Activated T-cell treated with anti-CD3 and anti-CD28 coated beads, Interleukin-2, amount 50 U/mL, for 1 hour (primary cell): ENCODE results near the gene CADPS.

Experiments used
- DNase-seq: peaks from one replicate; pipeline ENCODE4 v3.0.0-alpha.2; 2020

The CADPS gene

DNA sequence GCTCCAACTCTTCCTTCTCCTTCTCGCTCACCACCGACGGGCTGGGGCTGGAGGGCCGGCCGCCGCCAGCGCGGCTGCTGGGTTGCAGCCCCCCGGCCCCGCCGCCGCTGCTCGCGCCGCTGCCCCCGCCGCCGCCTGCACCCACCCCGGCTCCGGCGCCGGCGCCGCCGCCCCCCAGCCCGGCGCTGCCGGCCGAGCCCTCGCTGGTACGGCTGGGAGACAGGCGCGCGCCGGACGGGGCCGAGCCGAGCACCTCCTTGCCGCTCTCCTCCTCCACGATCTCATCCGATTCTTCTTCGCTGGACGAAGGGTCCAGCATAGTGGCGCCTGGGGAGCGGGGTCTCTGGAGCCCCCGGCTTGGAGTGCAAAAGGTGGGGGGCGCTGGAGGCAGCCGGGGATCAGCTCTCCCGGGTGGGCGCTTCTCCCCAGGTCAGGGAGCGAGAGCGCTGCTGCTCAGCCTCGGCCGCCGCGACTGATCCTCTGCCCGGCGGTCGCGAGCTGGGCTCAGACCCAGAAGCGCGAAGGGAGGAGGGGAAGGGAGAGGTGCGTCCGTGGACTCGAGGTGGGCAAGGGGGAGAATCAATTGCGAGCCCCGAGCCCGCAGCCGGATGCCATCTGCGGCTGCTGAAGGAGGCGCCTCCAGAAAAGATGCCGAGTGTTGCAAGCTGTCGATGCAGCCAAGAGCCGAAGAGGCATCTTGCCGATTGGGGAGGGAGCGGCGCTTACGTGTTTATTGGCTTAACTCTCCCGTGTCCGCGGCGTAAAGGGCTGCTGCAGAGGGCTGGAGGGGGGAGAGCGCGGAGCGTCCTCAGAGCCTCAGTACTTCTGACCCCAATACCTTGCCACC lies at the start of gene CADPS:
Gene CADPS (minus strand): TSS at position 706 of the 847 bp plus-strand sequence. CDS start 387 bp downstream, at position 319.
- DNase-seq, result no peak

DNA sequence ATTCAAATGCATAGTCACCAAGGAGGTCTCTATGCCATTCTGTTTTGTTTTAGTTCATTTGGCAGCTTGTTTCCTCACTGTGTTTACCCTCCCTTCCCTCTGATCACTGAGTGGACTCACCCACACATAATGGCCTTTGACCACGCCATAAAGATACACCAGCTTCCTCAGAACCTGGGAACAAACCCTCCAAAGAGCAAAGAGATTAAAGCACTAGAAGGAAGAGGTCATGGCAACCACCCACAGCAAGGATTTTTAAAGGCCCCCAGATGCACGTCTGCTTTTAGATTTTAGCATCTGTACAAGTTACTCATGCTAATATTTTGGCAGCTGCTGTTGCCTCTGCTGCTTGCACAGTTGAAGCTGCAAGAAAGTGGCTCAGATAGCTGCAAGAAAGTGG lies 47.9 kb upstream of the CADPS start:
- DNase-seq, result no peak

DNA sequence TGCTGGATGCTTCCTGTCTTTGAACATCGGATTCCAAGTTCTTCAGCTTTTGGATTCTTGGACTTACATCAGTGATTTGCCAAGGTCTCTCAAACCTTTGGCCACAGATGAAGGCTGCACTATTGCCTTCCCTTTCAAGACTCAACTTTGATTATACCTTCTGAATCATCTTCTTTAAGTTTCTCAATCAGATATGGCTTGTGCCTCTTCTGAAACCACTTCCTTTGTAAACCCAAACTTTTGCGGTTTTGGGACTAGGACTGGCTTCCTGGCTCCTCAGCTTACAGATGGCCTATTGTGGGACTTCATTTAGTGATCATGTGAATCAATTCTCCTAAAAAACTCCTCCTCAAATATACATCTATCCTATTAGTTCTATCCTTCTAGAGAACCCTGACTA lies 47.1 kb upstream of the CADPS start:
- no peak for DNase-seq

DNA sequence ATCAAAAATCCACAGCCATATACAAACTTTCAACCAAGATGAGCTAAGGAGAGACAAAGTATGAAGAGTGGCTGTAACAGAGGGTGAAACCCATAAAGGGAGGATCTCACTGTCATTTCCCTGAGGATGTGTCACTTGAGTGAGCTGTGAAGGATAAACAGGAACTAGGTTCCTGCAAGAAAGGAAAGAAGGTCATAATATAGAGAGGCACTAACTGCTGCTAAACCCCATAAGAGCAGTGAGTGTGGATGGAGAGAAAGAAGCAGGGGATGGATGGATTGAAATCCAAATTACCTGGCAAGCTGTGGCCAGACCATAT lies 45.2 kb upstream of the CADPS start:
- no peak for DNase-seq

DNA sequence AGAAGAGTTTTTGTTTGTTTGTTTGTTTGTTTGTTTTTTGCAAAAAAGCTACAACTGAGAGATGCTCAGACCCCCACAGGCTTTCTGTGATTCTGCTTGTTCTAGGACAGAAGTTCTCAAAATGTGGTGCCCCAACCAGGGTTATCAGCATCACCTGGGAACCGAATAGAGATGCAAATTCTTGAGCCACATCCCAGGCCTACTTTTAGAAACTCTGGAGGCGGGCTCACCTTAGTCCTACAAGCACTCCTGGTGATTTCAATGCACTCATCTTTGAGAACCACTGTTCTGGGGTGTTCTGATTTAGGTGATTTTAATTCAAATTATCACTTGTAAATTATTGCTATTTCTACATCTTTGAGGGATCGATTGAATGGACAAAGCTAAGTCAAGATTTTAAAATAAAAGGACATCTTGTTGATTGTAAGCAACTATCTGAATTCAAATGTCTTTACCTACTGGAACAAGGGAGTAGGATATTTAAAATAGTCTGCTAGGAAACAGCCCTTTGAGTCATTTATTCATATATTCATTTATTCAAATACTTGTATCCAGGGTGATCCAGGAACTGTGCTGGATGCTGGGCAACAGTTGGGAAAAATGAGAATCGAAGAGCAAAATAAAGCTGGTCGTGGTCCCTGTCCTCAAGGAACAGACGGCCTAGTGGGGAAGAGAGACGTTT lies 44.7 kb upstream of the CADPS start:
- DNase-seq, result no peak

DNA sequence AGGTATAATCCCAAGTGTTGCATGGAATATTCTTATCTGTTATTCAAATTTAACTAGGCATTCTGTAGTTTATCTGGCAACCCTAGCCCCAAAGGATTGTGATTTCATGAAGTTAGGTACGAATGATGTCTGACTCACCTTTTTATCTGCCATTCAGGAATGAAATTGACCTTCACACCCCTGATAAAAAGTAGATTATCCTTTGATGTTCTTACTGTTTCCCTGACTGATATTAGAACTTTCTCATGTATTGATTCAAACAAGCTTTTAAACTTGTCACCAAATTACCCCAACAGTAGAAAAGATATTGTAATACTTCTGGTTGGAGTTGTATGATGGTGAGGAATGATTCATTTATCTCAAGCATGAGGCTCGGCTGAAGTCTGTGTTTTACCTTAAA lies 43.6 kb upstream of the CADPS start:
- no peak for DNase-seq

DNA sequence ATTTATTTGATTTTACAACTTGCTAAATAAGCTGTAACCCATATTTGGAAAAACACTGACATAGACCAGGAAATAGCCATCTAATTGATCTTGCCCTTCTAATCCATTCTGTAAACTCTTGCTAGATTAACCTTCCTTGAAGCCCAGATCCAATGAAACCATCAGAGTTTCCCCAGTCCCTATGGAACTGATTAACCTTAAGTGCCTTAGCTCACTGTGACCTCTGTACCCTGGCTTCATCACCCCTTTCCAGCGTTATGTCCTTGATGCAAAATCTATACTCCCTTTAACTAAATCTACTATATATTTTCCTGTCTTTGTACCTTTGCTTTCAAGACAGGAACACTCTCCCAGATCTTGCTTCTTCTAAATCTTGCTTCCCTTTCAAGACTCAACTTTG lies 42.9 kb upstream of the CADPS start:
- DNase-seq, result no peak

DNA sequence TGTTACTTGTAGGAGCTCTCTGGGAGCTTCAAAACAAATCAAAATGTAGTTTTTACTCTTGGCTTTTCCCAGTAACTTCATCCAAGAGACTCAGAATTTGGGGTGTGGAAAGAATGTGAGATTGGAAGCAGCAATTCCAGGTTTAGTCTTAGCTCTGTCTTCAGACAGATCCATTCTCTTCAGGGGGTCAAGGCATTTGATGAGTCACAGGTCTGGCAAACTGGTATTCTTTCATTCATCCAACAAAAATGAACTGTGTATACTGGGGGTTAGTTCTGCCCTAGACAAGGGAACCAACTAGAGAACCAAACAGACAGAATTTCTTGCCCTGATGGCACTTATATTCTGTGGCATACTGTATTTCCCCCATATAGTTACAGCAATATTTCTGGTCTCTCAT lies 36.3 kb upstream of the CADPS start:
- no peak for DNase-seq

DNA sequence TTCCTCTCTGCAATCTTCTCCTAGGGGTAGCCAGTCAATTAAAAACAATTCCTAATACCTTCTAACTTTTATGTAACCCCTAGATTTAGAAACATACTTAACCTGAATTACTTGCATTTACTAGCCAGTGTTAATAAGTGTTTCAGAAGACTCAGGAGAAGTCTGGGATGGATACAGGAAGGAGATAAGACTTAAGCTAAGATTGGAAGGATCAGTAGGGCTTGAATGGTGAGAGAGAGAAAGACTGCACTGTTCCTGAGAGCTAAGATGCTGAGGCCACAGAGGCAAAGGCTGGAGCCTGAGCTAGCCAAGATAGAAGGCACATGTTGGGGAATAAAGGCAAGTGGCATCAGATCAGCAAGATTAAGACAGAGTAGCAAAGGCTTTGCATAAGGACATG lies 30.1 kb upstream of the CADPS start:
- no peak for DNase-seq

DNA sequence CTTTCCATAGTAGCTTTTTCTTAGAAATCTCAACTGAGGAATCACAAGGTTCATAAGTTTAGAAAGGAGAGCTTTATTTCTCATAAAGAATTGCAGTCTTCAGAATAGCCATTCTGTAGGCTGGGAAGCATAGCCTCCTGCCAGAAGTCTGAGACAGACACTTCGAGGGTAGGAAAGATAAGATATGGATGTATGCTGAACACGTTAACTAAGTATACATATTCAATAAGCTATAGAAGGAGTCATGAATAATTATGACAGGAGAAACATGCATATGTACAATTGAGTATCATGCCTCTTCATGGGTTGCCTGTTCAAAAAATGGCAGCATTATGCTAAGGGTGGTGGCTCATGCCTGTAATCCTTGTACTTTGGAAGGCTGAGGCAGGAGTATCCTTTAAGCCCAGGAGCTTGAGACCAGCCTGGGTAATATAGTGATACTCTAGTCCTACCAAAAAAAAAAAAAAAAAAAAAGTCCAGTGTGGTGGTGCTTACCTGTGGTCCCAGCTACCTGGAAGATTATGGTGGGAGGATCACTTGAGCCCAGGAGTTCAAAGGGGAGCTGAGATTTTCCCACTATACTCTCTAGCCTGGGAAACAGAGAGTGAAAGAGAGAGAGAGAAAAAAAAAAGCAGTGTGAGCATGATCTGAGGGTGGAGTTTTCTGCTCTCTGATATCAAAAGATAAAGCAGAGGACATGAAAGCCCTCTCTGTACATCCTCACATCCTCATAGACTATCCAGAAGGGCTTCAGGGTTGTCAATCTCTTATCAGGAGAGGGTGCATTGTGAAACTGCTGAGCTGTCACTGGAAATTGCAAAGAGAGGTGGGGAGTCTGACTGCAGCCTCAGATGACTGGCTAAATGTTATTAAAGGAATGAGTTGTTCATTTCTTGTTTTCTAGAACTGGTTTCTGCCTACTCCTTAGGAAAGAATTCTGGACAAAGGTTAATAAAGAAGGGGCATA lies 23.6 kb upstream of the CADPS start:
- no peak for DNase-seq

DNA sequence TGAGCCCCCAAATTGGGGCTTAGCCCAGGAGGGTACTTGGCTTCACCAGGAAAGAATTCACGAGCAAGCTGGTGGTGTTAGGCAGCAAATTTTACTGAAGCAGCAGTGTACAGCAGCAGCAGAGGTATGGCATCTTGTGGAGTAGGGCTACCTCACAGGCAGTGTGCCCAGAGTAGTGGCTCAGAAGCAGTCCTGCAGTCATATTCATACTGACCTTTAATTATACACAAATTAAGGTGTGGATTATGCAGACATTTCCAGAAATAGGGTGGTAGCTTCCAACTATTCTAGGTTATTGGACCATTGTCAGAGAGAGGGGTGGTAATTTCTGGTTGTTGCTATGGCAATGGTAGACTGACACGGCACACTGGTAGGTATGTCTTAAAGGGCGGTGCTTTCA lies 20.7 kb upstream of the CADPS start:
- no peak for DNase-seq

DNA sequence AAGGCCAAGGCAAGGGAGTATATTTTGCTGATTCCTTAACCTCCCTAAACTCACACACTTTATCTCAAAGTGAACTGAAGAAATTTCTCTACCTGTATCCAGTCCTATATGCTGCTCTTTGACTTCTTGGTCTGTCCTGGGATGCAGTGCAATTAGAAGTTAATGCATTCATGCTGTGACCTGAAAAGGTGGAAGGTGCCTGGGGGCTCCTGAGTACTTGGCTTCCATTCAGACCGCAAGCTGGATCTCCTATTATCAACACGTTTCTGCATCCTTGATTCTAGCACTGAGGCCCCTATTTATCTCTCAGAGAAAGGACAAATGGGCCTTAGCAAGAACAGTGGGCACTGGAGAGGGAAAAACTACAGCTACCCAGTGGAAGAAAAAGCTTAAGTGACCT lies 17.7 kb upstream of the CADPS start:
- DNase-seq, result no peak

DNA sequence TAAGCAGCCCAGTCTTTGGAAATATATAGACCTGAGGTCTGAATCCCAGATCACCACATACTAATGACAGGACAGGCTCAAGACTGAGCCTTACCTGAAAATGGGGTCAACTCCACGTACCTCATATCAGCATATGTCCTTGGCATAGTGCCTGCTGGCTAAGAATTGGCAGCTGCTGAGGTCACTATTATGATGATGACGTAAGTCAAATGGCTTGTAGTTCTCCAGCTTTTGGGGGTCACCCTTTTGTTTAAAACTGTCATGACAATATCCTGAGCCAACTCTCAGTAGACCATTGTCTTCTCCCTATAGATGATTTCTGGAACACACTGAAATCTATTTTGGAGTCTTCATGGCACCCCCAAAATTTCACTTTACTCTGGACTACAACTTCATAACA lies 16.8 kb upstream of the CADPS start:
- DNase-seq, result no peak

DNA sequence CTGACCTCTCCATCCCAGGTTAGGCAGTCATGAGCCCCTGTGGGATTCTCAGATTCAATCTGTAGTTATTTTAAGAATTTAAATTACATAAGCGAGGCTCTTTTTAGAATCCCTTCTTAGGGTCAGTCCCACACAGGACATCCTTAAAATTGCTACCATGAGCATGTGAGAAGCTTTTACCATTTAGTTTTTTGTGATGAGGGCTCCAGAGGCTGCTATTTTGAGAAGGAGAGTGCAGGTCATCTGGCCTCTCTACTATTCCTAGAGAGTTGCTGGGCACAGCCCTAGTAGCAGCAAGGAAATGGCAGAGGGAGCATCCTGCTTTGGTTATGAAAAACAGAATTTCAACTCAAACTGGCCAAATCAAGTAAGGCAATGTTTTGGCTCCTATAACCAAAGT lies 13.6 kb upstream of the CADPS start:
- DNase-seq, result no peak

DNA sequence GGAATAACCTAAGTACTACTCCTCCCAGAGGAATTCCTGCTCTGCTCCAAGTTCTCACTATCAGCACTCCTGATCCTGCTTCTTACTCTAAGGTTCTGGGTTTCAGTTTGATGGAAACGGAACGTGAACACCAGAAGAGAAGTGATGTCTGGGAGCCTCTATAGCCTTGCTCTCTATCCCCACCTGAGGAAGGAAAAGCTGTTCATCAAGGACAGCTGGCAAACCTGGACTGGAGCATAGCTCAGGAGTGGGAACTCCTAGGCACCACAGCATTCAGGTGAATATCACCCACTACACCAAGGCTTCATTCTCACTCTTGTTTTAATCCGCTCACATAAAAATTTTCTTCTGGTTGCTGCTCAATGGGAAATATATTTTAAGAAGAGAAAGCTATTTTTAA lies 13.0 kb upstream of the CADPS start:
- no peak for DNase-seq

DNA sequence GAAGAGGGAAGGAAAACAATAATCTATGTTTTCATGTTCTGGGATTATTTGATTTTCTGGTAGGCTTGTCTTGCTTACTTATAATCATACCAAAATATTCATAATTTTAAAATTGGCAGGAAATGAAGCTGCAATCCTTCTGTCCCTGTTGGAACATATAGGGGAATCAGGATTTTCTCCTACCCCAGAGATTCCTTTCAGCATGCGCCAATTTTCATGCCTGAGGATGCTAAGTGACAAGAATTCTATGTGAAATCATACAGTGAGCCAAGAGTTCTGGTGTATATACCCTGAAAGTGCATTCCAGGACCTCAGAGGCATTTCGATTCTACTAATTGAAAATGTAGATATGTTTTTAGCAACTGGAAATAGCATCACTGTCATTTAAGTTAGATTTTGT lies 9.9 kb upstream of the CADPS start:
- DNase-seq, result no peak

DNA sequence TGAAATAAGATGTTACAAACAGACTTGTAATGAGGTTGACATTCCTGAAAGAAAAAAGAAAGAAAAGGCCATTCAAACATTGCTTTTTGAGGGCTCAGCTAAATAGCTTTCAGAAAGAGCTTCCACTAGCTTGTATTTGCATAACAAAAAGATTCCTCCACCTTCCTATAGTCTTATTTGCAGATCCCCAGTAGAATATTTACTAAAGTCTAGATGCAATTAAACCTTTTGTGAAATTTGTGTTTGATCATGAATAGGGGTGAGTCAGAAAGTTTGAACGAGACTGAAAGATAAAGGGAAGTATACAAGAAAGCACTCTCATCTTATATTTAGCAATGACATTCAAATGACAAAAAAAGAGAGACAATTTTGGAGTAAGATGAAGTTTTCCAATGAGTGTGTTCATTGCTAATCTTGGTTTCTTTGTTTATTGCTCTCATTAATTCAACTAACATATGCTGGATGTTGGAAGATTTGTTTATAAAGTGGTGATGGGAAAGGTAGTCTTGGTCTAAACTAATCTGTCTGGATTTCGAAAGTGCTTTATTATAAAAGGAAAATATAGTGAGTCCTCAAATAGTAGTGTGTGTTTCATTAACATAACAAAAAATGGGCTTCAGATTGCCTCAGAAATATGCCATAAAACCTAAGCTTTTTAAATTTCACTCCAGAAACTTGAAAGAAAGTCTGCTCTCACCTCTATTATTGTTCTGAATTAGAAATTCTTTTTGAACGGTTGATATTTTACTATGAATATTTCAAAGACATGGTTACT lies 9.1 kb upstream of the CADPS start:
- DNase-seq, result no peak

DNA sequence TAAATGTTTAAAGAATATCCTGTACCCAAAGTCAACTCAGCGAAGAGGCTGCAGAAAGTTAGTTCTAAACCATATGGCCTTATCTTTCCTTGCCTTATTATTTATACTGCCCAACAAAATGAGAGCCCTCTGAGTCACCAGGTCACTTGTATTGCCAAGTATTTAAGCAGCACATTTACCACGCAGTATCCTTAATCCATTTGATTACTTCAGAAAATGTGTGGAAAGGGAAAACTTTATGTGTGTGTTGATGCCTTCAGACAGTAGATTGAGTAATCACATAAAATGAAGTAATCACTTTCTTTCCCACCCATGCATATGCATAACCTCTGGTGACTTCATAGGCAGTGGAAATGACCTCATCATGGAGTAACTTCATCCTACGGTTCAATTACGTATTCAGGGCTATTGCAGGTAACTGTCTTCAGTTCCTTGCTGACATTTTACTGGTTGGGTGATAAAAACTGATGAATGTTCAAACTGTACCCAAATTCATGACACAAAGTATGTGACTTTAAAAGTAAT lies 7.5 kb upstream of the CADPS start:
- no peak for DNase-seq

DNA sequence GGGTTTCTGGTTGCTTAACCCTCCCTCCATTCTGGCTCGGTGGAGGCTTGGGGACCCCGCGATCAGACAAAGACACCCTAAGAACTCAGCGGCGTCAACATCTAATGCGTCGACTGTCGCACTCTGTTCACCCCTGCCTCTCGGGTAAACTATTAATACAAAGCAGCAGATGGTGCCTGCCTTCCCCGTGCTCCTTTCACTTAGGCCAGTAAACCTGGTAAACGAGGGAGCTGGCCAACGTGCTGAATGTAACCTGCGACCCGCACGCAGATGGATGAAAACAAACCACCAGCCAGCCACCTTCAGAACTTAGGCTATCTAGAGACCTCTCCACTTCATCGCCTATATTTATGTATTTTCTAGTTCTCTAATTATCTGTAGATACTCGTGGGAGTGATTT lies 848 bp upstream of the CADPS start:
- no peak for DNase-seq

DNA sequence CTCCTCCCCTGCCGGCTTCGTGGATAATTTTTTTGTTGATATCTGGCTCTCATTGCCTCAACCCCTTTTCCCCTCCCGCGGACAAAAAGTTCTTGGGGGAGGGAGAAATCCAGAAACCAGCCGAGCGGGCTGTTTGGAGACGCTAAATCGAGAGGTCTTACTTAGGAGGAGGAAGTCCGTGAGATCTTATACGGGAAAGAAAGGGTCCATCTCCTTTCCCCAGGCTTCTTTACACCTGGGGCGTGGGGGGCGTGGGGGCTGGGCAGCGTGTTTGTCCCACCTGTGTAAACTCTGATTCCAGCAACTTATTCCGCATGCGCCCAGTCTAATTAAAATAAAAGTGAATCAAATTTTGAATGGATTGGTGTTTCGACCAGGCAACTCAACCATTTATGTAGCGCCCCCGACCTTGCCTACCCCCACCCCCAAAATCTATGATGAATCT lies 364 bp upstream of the CADPS start:
- no peak for DNase-seq

DNA sequence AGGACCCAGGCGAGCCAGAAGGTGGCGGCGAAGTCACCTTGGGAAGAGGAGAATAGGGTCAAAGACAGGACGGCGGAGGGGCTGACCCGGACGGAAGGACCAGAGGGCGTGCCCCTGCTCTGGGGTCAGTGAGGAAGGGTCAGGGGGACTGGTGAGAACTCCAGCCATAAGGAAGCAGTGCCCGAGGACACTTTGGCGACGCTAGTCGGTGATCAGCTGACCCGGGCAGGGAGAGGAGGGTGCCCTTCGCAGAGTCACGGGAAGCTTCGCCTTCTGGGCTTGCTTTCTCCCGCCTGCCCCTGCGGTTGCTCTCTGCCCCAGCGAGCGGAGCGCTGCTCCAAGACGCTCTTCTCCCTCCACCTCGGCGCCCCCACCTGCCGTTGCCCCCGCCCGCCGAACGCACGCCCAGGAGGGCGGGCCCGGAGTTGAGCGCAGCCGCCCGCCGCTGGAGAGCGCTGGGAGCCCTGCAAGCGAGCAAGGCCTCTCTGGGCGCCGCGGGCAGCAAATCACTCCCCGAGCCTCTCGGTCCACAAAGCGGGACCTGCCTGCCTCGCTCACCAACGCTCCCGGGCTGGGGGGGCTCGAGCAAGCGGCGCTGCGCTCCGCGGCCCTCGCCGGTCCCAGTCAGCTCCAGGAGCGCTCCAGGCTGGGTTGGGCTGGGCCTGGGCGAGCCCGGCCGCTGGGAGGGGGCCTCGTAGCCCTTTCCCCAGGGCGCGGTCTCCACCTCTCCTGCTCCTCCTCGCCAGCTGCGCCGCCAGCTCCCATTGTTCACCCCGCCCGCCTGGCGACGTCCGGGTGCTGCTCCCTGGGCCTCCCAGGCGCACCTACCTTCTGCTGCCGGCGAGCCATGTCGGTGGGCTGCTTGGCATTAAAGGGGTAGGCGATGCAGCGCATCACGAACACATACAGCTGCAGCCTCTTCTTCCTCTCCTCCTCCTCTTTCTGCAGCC lies 1.2 kb downstream of the CADPS start:
- no peak for DNase-seq

DNA sequence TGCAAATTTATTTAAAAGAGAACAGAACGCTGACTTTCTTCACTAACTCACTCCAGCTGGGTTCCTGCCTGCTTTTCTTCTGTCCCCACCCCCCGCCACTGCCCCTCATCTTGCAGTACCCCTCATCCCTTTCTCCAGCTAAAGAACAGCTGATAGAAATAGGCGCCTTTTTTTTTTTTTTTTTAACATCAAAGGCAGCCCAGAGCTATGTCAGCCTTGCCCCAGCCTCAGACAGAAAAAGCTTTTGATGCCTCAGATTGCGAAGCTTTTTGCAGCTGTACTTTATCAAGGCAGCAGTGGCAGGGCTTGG lies 1.8 kb downstream of the CADPS start:
- no peak for DNase-seq
